PC-9 (cell line): ENCODE measurements around the gene LCE7A. TPM values are rescaled to one million over a fixed set of nuclear protein-coding genes. Genes with fewer than 3 reads are reported as not detected.

Experiments
- BruUV-seq: library from RNA; stranded (reverse); fragments of 400-500 nt; replicated peaks from 2 replicates; lab custom pipeline; 2021; lab: Mats Ljungman, UMichigan
- CTCF ChIA-PET: fragments of 300-600 bp; sonication (Branson Sonifier 250); formaldehyde crosslinking; loops from one replicate; lab custom pipeline; 2022; ENCODE audit warnings: antibody characterized with exemption; lab: Charles Lee
- POLR2A ChIA-PET: fragments of 300-600 bp; sonication (Branson Sonifier 250); formaldehyde crosslinking; loops from one replicate; lab custom pipeline; 2022; ENCODE audit warnings: antibody characterized with exemption; ENCODE audit not compliant: unreplicated experiment; lab: Charles Lee
- DNase-seq, 2 experiments: peaks; one replicate each; pipeline versions ENCODE4 v3.0.0 to v3.0.0-alpha.2; 2015 to 2022; ENCODE audit warnings: mixed read lengths in 1 of 2
- H2AFZ ChIP-seq: fragments of 200-600 bp; sonication (generic); 2 replicates; pipeline ENCODE4 v1.8.1; 2017; ENCODE audit warnings: antibody characterized with exemption
- H3F3A ChIP-seq: fragments of 200-600 bp; sonication (generic); 2 replicates; pipeline ENCODE4 v1.8.1; 2017; ENCODE audit warnings: antibody characterized with exemption, mild to moderate bottlenecking, low read depth; ENCODE audit not compliant: insufficient read depth
- H3K27ac ChIP-seq: fragments of 200-600 bp; sonication (generic); 2 replicates; pipeline ENCODE4 v1.6.1; 2016; ENCODE audit warnings: mixed run types
- H3K27me3 ChIP-seq: fragments of 200-600 bp; sonication (generic); 2 replicates; pipeline ENCODE4 v1.6.1; 2016; ENCODE audit warnings: low read depth, mixed run types; ENCODE audit not compliant: insufficient read depth
- H3K36me3 ChIP-seq: fragments of 200-600 bp; sonication (generic); 2 replicates; pipeline ENCODE4 v1.6.1; 2016; ENCODE audit warnings: low read depth, mixed run types
- H3K4me1 ChIP-seq: fragments of 200-600 bp; sonication (generic); replicated peaks from 2 replicates; pipeline ENCODE4 v1.6.1; 2016; ENCODE audit warnings: mixed run types; ENCODE audit not compliant: insufficient read depth
- H3K4me2 ChIP-seq: fragments of 200-600 bp; sonication (generic); 2 replicates; pipeline ENCODE4 v1.6.1; 2017; ENCODE audit warnings: mixed run types
- H3K4me3 ChIP-seq: fragments of 200-600 bp; sonication (generic); 2 replicates; pipeline ENCODE4 v1.6.1; 2016; ENCODE audit warnings: mixed run types
- H3K79me2 ChIP-seq: fragments of 200-600 bp; sonication (generic); 2 replicates; pipeline ENCODE4 v1.6.1; 2017; ENCODE audit warnings: low read depth, mixed run types
- H3K9me2 ChIP-seq: fragments of 200-600 bp; sonication (generic); 2 replicates; pipeline ENCODE4 v1.8.1; 2017; ENCODE audit warnings: mild to moderate bottlenecking; ENCODE audit not compliant: insufficient read depth
- H3K9me3 ChIP-seq: fragments of 200-600 bp; sonication (generic); 2 replicates; pipeline ENCODE4 v1.8.1; 2016; ENCODE audit warnings: low read depth; ENCODE audit not compliant: insufficient read depth
- H4K20me1 ChIP-seq: fragments of 200-600 bp; sonication (generic); 2 replicates; pipeline ENCODE4 v1.8.1; 2017; ENCODE audit not compliant: insufficient read depth
- EZH2 ChIP-seq: fragments of 200-600 bp; sonication (generic); IDR thresholded peaks from 2 replicates; pipeline ENCODE4 v1.8.0; 2017; ENCODE audit warnings: antibody characterized with exemption, low read depth
- intact Hi-C: fragments of 100-400 bp; cut with micrococcal nuclease; formaldehyde crosslinking; loops from one replicate; pipeline ENCODE4 v1.10.0; 2022; ENCODE audit not compliant: unreplicated experiment
- total RNA-seq: library from RNA; stranded (reverse); gene quantifications from 2 replicates; pipeline ENCODE4 v1.2.3, GENCODE V29; 2021
- TF ChIP-seq, protein P1 (sequence below): fragments of 200-600 bp; sonication (generic); conservative IDR thresholded peaks from 2 replicates; pipeline ENCODE4 v1.6.1; 2017; ENCODE audit warnings: mixed run types, antibody characterized with exemption, mild to moderate bottlenecking, moderate library complexity

Gene LCE7A
- total RNA-seq, 1 experiment from 2014 or later: not detected

DNA sequence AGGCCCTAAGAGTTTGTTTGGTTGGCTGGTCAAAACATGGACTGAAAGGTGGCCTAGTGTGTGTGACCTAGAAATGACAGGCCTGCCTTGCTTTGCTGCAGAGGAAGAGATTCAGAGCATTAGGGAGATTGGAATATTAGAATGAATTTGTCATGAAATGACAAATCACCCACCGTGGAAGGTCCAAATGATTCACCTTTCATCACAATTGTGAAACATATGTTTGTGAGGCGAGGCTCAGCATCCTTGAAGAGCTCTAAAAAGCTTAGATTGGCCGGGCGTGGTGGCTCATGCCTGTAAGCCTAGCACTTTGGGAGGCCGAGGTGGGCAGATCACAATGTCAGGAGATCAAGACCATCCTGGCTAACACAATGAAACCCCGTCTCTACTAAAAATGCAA lies 42.5 kb upstream of the LCE7A start:
- ChIA-PET CTCF (no interaction called here), POLR2A (no interaction called here)
- no peaks in the 10 kb centered on the region for H3K4me1 ChIP-seq
- no peak overlapping the region for H2AFZ ChIP-seq
- H4K20me1 ChIP-seq: no peaks in the 10 kb centered on the region
- H3F3A ChIP-seq: no peaks in the 10 kb centered on the region
- no peak overlapping the region for H3K27ac ChIP-seq
- peaks cover 14% of the 10 kb centered on the region for H3K27me3 ChIP-seq
- no TSS peak for BruUV-seq
- H3K36me3 ChIP-seq: no peaks in the 10 kb centered on the region
- intact Hi-C loops: no loop called here
- TF ChIP-seq, protein P1, sequence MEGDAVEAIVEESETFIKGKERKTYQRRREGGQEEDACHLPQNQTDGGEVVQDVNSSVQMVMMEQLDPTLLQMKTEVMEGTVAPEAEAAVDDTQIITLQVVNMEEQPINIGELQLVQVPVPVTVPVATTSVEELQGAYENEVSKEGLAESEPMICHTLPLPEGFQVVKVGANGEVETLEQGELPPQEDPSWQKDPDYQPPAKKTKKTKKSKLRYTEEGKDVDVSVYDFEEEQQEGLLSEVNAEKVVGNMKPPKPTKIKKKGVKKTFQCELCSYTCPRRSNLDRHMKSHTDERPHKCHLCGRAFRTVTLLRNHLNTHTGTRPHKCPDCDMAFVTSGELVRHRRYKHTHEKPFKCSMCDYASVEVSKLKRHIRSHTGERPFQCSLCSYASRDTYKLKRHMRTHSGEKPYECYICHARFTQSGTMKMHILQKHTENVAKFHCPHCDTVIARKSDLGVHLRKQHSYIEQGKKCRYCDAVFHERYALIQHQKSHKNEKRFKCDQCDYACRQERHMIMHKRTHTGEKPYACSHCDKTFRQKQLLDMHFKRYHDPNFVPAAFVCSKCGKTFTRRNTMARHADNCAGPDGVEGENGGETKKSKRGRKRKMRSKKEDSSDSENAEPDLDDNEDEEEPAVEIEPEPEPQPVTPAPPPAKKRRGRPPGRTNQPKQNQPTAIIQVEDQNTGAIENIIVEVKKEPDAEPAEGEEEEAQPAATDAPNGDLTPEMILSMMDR: no peak
- no peak for TF ChIP-seq EZH2
- no peak overlapping the region for H3K4me2 ChIP-seq
- no peaks in the 10 kb centered on the region for H3K9me2 ChIP-seq
- H3K4me3 ChIP-seq: no peak overlapping the region
- no peak for DNase-seq
- H3K9me3 ChIP-seq: no peaks in the 10 kb centered on the region
- no peaks in the 10 kb centered on the region for H3K79me2 ChIP-seq

DNA sequence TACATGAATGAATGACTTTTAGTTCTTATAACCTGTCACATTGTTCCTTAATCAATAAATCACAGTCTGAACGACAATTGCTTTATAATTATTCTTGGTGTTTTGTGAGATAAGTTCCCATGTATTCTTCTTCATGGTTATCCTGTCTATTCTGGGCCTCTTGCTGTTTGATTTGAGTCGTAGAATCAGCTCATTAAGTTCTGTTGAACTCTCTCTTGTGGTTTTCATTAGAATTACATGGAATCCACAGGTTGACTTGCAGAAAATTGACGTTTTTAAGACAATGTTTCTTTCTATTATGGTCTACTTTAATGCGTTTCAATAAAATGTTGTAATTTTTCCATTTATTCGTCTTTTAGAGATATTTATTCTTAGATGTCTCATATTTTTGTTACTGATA lies 36.5 kb upstream of the LCE7A start:
- H3K27me3 ChIP-seq: peaks cover 11% of the 10 kb centered on the region
- POLR2A ChIA-PET: no interaction called here
- no peaks in the 10 kb centered on the region for H3K9me3 ChIP-seq
- H3K4me1 ChIP-seq: no peaks in the 10 kb centered on the region
- no peaks in the 10 kb centered on the region for H3K79me2 ChIP-seq
- no peaks in the 10 kb centered on the region for H3F3A ChIP-seq
- CTCF ChIA-PET: no interaction called here
- BruUV-seq: no TSS peak
- no peak for TF ChIP-seq EZH2
- TF ChIP-seq, protein P1: no peak
- H3K4me3 ChIP-seq: no peak overlapping the region
- no peak overlapping the region for H3K4me2 ChIP-seq
- H3K36me3 ChIP-seq: no peaks in the 10 kb centered on the region
- intact Hi-C loops: no loop called here
- no peak overlapping the region for H3K27ac ChIP-seq
- no peak for DNase-seq
- no peaks in the 10 kb centered on the region for H3K9me2 ChIP-seq
- H2AFZ ChIP-seq: no peak overlapping the region
- H4K20me1 ChIP-seq: no peaks in the 10 kb centered on the region

- no TSS peak for BruUV-seq
- intact Hi-C loops: no loop called here
- Histone ChIP-seq H4K20me1 (0 out of 2 replicates have a peak, but pooled peaks cover 3% of the 10 kb centered on the region), H3K27me3 (peaks cover 26% of the 10 kb centered on the region; the same call in 1 of the 2 replicates), H3F3A (no peaks in the 10 kb centered on the region), H3K9me3 (no peaks in the 10 kb centered on the region), H3K4me3 (no peak overlapping the region), H3K4me1 (no peaks in the 10 kb centered on the region), H3K4me2 (no peak overlapping the region), H3K9me2 (no peaks in the 10 kb centered on the region), H3K27ac (no peak overlapping the region), H2AFZ (no peak overlapping the region), H3K36me3 (no peaks in the 10 kb centered on the region), H3K79me2 (no peaks in the 10 kb centered on the region)
- TF ChIP-seq EZH2: no peak
- TF ChIP-seq, protein P1: no peak
- ChIA-PET POLR2A (no interaction called here), CTCF (no interaction called here)
- DNase-seq: no peak
Observed at GRCh38 chr1:152824964-152825363, 34.8 kb upstream of the LCE7A start.
